ENCODE results near the gene TMC5. TPM values are rescaled to one million over a fixed set of nuclear protein-coding genes. Genes with fewer than 3 reads are reported as not detected.

Gene TMC5
- total and polyA plus RNA-seq, 7 donors = 0.01 to 0.04 TPM; not detected in 5

DNA sequence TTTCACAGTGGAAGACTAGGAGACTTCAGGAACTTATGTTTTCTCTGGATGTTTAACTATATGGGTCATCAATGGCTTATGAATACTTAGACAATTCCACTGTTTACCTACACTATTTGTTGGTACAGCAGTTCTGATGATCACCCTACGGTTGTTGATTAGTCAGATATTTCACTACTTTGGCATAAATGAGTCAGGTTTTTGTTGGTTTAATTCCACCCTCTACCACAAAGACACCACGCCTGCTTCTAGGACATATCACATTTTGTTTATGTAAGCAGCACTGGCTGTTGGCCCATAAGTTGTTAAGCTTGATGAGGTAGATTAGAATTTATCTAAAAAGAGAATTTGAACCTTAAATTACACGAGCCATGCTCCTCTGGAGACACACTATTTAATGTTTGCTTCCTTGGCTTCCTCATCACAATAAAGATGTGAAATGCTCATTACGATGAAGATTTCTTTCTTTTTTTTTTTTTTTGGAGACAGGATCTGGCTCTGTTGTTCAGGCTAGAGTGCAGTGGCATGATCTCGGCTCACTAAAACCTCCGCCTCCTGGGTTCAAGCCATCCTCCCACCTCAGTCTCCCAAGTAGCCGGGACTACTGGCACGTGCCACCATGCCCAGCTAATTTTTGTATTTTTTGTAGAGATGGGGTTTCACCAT, 99.9 kb downstream of the TMC5 start:
- Histone ChIP-seq H3K27me3 (ENCODE audit: insufficient read depth in 3 of 3, low read length in 2 of 3) (no peaks in the 10 kb centered on the region), H3K4me1 (peaks cover 19% of the 10 kb centered on the region), H3K36me3 (ENCODE audit: insufficient read depth in 1 of 2, low read depth in 1 of 2) (peaks cover 0 to 37% of the 10 kb centered on the region in 2 donors), H3K9me3 (no peaks in the 10 kb centered on the region), H3K27ac (no peak overlapping the region), H3K4me3 (no peak overlapping the region)
- TF ChIP-seq CTCF (IDR thresholded peaks at IDR 0.05) = no peak
- 77 to 89% (median 80%) methylated on average over 8 of the region's 8 CpGs for WGBS, 3 donors
- ATAC-seq (no peak), DNase-seq (no peak)
- intact Hi-C loops (cut with DNase I) = no loop called here

DNA sequence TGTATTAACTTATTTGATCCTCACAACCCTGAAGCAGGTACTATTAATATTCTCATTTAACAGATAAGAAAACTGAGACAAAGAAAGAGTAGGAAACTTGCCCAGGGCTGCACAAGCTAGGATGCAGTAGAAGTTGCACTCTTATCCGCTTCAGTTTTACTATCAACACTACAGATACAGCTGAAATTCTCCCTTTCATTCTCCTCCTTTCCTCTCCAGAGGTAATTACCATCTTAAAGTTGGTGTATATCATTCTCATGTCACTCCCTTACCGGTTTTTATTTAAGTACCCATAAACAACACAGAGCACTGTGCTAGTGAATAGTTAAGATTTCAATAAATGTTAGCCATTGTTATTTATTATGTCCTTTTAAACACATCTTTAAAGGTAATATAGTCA, 100.7 kb downstream of the TMC5 start:
- H3K4me1 ChIP-seq = peaks cover 22% of the 10 kb centered on the region
- no peaks in the 10 kb centered on the region for H3K27me3 ChIP-seq (ENCODE audit: insufficient read depth in 3 of 3, low read length in 2 of 3)
- no peak overlapping the region for H3K4me3 ChIP-seq
- H3K27ac ChIP-seq = no peak overlapping the region
- intact Hi-C loops (cut with DNase I) = no loop called here
- no peak for DNase-seq
- TF ChIP-seq CTCF (IDR thresholded peaks at IDR 0.05) = no peak
- ATAC-seq = no peak
- 77 to 88% (median 80%) methylated on average over 2 of the region's 2 CpGs for WGBS, 3 donors
- peaks cover 0 to 37% of the 10 kb centered on the region in 2 donors for H3K36me3 ChIP-seq (ENCODE audit: insufficient read depth in 1 of 2, low read depth in 1 of 2)
- H3K9me3 ChIP-seq = no peaks in the 10 kb centered on the region

DNA sequence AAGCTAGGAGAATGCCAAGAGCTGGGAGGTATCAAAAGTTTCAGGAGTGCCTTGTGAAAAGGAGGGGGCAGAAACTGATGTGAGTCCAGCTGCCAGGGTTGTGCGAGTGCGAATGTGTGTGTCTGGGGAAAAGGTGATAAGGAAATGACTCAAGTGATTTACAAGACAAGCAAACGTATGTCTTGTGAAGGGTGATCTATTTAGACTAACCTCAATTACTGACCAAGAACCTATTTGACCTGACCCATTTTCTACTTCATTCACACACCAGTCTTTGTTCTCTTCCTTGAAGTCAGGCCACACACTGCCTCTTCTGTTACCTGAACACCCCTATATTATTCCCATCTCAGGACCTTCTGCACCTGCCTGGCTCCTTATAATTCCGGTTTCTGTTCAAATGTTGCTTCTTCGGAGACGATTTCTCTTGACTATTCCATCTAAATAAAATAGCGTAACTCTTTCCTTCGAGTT, 103.2 kb downstream of the TMC5 start:
- Histone ChIP-seq H3K27ac (peak overlapping the region; percentile 86), H3K36me3 (ENCODE audit: insufficient read depth in 1 of 2, low read depth in 1 of 2) (peaks cover 0 to 18% of the 10 kb centered on the region in 2 donors), H3K4me3 (peak overlapping the region; percentile 80), H3K27me3 (ENCODE audit: insufficient read depth in 3 of 3, low read length in 2 of 3) (no peaks in the 10 kb centered on the region), H3K9me3 (no peaks in the 10 kb centered on the region), H3K4me1 (peaks cover 33% of the 10 kb centered on the region)
- WGBS, 3 donors = 15 to 19% (median 16%) methylated on average over 8 of the region's 8 CpGs
- intact Hi-C loops (cut with DNase I) = no loop called here
- no peak for TF ChIP-seq CTCF (IDR thresholded peaks at IDR 0.05)
- ATAC-seq (no peak), DNase-seq (no peak)

- WGBS, 3 donors = 0% methylated on average over 48 to 62 of the region's 62 CpGs
- H3K9me3 ChIP-seq = no peaks in the 10 kb centered on the region
- DNase-seq (peak; percentile 94 to 96), ATAC-seq (peak; percentile 90 to 93 (median 92))
- H3K4me1 ChIP-seq = peaks cover 33% of the 10 kb centered on the region
- TF ChIP-seq CTCF (IDR thresholded peaks at IDR 0.05) = peak; percentile 40
- intact Hi-C loops (cut with DNase I) = loop anchor here in 1 of 2 donors (2.0 kb wide), 1 partner anchor 33 kb away; the partner anchor contains the start of gene VPS35L
- H3K27ac ChIP-seq = peak within 1 kb of the TSS; percentile 86
- peak within 1 kb of the TSS; percentile 80 for H3K4me3 ChIP-seq
- no peaks in the 10 kb centered on the region for H3K27me3 ChIP-seq (ENCODE audit: insufficient read depth in 3 of 3, low read length in 2 of 3)
- peaks cover 0 to 10% of the 10 kb centered on the region in 2 donors for H3K36me3 ChIP-seq (ENCODE audit: insufficient read depth in 1 of 2, low read depth in 1 of 2)
These were observed 104.1 kb downstream of the TMC5 start, which contains the start of gene GDE1 for GRCh38 chr16:19521471-19522396. TSS of gene GDE1 (minus strand) at chr16:19522098. CDS start at chr16:19521964, 134 bp downstream.
